Epithelial cell of proximal tubule (primary cell): ENCODE data around the gene PLCB1. TPM values are rescaled to one million over a fixed set of nuclear protein-coding genes. Genes with fewer than 3 reads are reported as not detected.

Experiments
- DNase-seq: peaks from one replicate; pipeline ENCODE4 v3.0.0-alpha.2; 2011; ENCODE audit warnings: low read depth
- H3K4me3 ChIP-seq: 2 replicates; pipeline ENCODE4 v1.5.1; 2011; ENCODE audit warnings: low read depth, mild to moderate bottlenecking, low read length
- CTCF ChIP-seq: conservative IDR thresholded peaks from 2 replicates; pipeline ENCODE4 v1.5.1; 2012; ENCODE audit warnings: low read depth, mild to moderate bottlenecking, low read length
- total RNA-seq: library from RNA; depleted of rRNA; stranded (reverse); fragments of >200 nt; gene quantifications from 2 replicates; pipeline ENCODE4 v1.2.3, GENCODE V29; 2015

The PLCB1 gene
- total RNA-seq, 1 donor from 2014 or later, result 2.2 TPM

- TF ChIP-seq CTCF, result no peak
- DNase-seq, result no peak
- no peak overlapping the region for H3K4me3 ChIP-seq
Observed at GRCh38 chr20:8903655-8904605, 771.9 kb downstream of the PLCB1 start.

GRCh38 chr20:8909596-8909995 lies 777.5 kb downstream of the PLCB1 start:
- DNase-seq, result no peak
- no peak overlapping the region for H3K4me3 ChIP-seq
- no peak for TF ChIP-seq CTCF

- H3K4me3 ChIP-seq, result no peak overlapping the region
- no peak for TF ChIP-seq CTCF
- DNase-seq, result no peak
Observed at GRCh38 chr20:8912096-8912495, 780.0 kb downstream of the PLCB1 start.

- DNase-seq, result no peak
- no peak for TF ChIP-seq CTCF
- H3K4me3 ChIP-seq, result no peak overlapping the region
Observed at GRCh38 chr20:8912731-8913130, 780.7 kb downstream of the PLCB1 start.

- no peak for TF ChIP-seq CTCF
- no peak for DNase-seq
- H3K4me3 ChIP-seq, result no peak overlapping the region
Observed at GRCh38 chr20:8913456-8913855, 781.4 kb downstream of the PLCB1 start.

GRCh38 chr20:8914421-8914820 lies 782.4 kb downstream of the PLCB1 start:
- TF ChIP-seq CTCF, result no peak
- no peak for DNase-seq

GRCh38 chr20:8917084-8917483 lies 785.0 kb downstream of the PLCB1 start:
- DNase-seq, result no peak
- H3K4me3 ChIP-seq, result no peak overlapping the region
- no peak for TF ChIP-seq CTCF

More at GRCh38 chr20:8914421-8914820, 782.4 kb downstream of the PLCB1 start:
- H3K4me3 ChIP-seq, result no peak overlapping the region
